H9 (cell line): ENCODE data around the gene EIF3A. TPM values are rescaled to one million over a fixed set of nuclear protein-coding genes. Genes with fewer than 3 reads are reported as not detected.

Experiments
- DNase-seq: peaks from one replicate; pipeline ENCODE4 v3.0.0-alpha.2; 2017
- H2AFZ ChIP-seq: one replicate; pipeline ENCODE4 v1.6.1; 2013; ENCODE audit warnings: mild to moderate bottlenecking, low read length, control low read depth, moderate library complexity
- H2AK5ac ChIP-seq: 2 replicates; pipeline ENCODE4 v1.6.1; 2013; ENCODE audit warnings: low read length, control low read depth, mixed read lengths; ENCODE audit not compliant: insufficient read length
- H2BK120ac ChIP-seq: one replicate; pipeline ENCODE4 v1.6.1; 2013; ENCODE audit warnings: low read depth, mild to moderate bottlenecking, low read length, control low read depth, inconsistent platforms; ENCODE audit not compliant: poor library complexity, severe bottlenecking
- H2BK12ac ChIP-seq: 2 replicates; pipeline ENCODE4 v1.6.1; 2013; ENCODE audit warnings: low read length, control low read depth, mixed read lengths, low read depth; ENCODE audit not compliant: insufficient read length
- H2BK15ac ChIP-seq: 2 replicates; pipeline ENCODE4 v1.6.1; 2013; ENCODE audit warnings: low read depth, low read length, control low read depth
- H2BK20ac ChIP-seq: one replicate; pipeline ENCODE4 v1.6.1; 2013; ENCODE audit warnings: low read depth, mild to moderate bottlenecking, low read length, control low read depth, inconsistent platforms; ENCODE audit not compliant: poor library complexity, severe bottlenecking
- H2BK5ac ChIP-seq: 2 replicates; pipeline ENCODE4 v1.6.1; 2013; ENCODE audit warnings: low read length, control low read depth, mixed read lengths; ENCODE audit not compliant: insufficient read length
- H3K14ac ChIP-seq: 2 replicates; pipeline ENCODE4 v1.6.1; 2013; ENCODE audit warnings: low read length, control low read depth; ENCODE audit not compliant: insufficient read depth
- H3K18ac ChIP-seq: 2 replicates; pipeline ENCODE4 v1.6.1; 2013; ENCODE audit warnings: low read depth, mild to moderate bottlenecking, mixed read lengths, low read length, control low read depth; ENCODE audit not compliant: insufficient read length
- H3K23ac ChIP-seq: 2 replicates; pipeline ENCODE4 v1.6.1; 2013; ENCODE audit warnings: low read length, control low read depth, mixed read lengths, low read depth; ENCODE audit not compliant: insufficient read length
- H3K23me2 ChIP-seq: 2 replicates; pipeline ENCODE4 v1.6.1; 2013; ENCODE audit warnings: low read depth, mild to moderate bottlenecking, mixed read lengths, low read length, control low read depth; ENCODE audit not compliant: insufficient read length, poor library complexity, severe bottlenecking
- H3K27ac ChIP-seq: 2 replicates; pipeline ENCODE4 v1.5.1; 2013; ENCODE audit warnings: low read length, control low read depth, mixed read lengths, low read depth; ENCODE audit not compliant: insufficient read length
- H3K27me3 ChIP-seq: 2 replicates; pipeline ENCODE4 v1.6.1; 2013; ENCODE audit warnings: low read length, control low read depth, inconsistent platforms; ENCODE audit not compliant: insufficient read depth
- H3K4ac ChIP-seq: 2 replicates; pipeline ENCODE4 v1.6.1; 2013; ENCODE audit warnings: low read depth, mild to moderate bottlenecking, control low read depth, inconsistent platforms, low read length, moderate library complexity
- H3K4me1 ChIP-seq: 2 replicates; pipeline ENCODE4 v1.6.1; 2013; ENCODE audit warnings: low read length, control low read depth, inconsistent platforms; ENCODE audit not compliant: insufficient read depth
- H3K4me2 ChIP-seq: 2 replicates; pipeline ENCODE4 v1.6.1; 2013; ENCODE audit warnings: low read length, control low read depth, mixed read lengths; ENCODE audit not compliant: insufficient read length, insufficient read depth
- H3K56ac ChIP-seq: 2 replicates; pipeline ENCODE4 v1.6.1; 2013; ENCODE audit warnings: low read depth, mild to moderate bottlenecking, mixed read lengths, low read length, control low read depth; ENCODE audit not compliant: insufficient read length
- H3K79me1 ChIP-seq: 2 replicates; pipeline ENCODE4 v1.6.1; 2013; ENCODE audit warnings: low read depth, mild to moderate bottlenecking, moderate library complexity, low read length, control low read depth, inconsistent platforms; ENCODE audit not compliant: insufficient read depth, poor library complexity, severe bottlenecking
- H3K79me2 ChIP-seq: 2 replicates; pipeline ENCODE4 v1.6.1; 2013; ENCODE audit warnings: low read length, control low read depth, inconsistent platforms; ENCODE audit not compliant: insufficient read depth
- H3K9ac ChIP-seq: 2 replicates; pipeline ENCODE4 v1.6.1; 2013; ENCODE audit warnings: low read length, control low read depth, mixed read lengths; ENCODE audit not compliant: insufficient read length; ENCODE audit errors: extremely low read depth
- H3K9me3 ChIP-seq: one replicate; pipeline ENCODE4 v1.6.1; 2013; ENCODE audit warnings: low read depth, low read length, inconsistent platforms; ENCODE audit not compliant: control insufficient read depth
- H3T11ph ChIP-seq: one replicate; pipeline ENCODE4 v1.6.1; 2013; ENCODE audit warnings: mild to moderate bottlenecking, low read length, control low read depth, inconsistent platforms
- H4K20me1 ChIP-seq: one replicate; pipeline ENCODE4 v1.6.1; 2013; ENCODE audit not compliant: control insufficient read depth, insufficient read length, insufficient read depth
- H4K5ac ChIP-seq: 2 replicates; pipeline ENCODE4 v1.6.1; 2013; ENCODE audit warnings: low read depth, mild to moderate bottlenecking, mixed read lengths, low read length, control low read depth; ENCODE audit not compliant: insufficient read length
- H4K8ac ChIP-seq: replicated peaks from 2 replicates; pipeline ENCODE4 v1.6.1; 2013; ENCODE audit warnings: low read length, control low read depth, mixed read lengths, low read depth; ENCODE audit not compliant: insufficient read length
- H4K91ac ChIP-seq: 2 replicates; pipeline ENCODE4 v1.6.1; 2013; ENCODE audit warnings: low read depth, mild to moderate bottlenecking, moderate library complexity, mixed read lengths, low read length, control low read depth; ENCODE audit not compliant: insufficient read length
- H3K27ac Mint-ChIP-seq, 3 experiments: 2 replicates in 2 of 3; 3 replicates in 1 of 3; pipeline ENCODE4 v1.8.0; 2020 to 2021; ENCODE audit warnings: mixed read lengths in 3 of 3, mild to moderate bottlenecking in 1 of 3, moderate library complexity in 1 of 3
- H3K27me3 Mint-ChIP-seq: 2 replicates; pipeline ENCODE4 v1.8.0; 2021; ENCODE audit warnings: low read depth, mild to moderate bottlenecking, moderate library complexity, mixed read lengths
- H3K36me3 Mint-ChIP-seq, 3 experiments: 2 replicates in 2 of 3; 3 replicates in 1 of 3; pipeline ENCODE4 v1.8.0; 2020 to 2021; ENCODE audit warnings: low read depth in 3 of 3, mixed read lengths in 3 of 3; ENCODE audit not compliant: insufficient read depth in 1 of 3
- H3K4me1 Mint-ChIP-seq, 2 experiments: 2 replicates each; pipeline ENCODE4 v1.8.0; 2020; ENCODE audit warnings: mixed read lengths in 2 of 2
- H3K4me3 Mint-ChIP-seq, 2 experiments: 2 replicates in 1 of 2; 3 replicates in 1 of 2; pipeline ENCODE4 v1.8.0; 2020 to 2021; ENCODE audit warnings: mild to moderate bottlenecking in 2 of 2, mixed read lengths in 2 of 2, moderate library complexity in 1 of 2
- H3K9me3 Mint-ChIP-seq, 2 experiments: 2 replicates in 1 of 2; 3 replicates in 1 of 2; pipeline ENCODE4 v1.8.0; 2020; ENCODE audit warnings: mild to moderate bottlenecking in 2 of 2, mixed read lengths in 2 of 2, moderate library complexity in 1 of 2
- WGBS: extraction: QIAGEN DNeasy Blood & Tissue Kit; methylation state at CpG from one replicate; pipeline ENCODE4 v1.1.7; 2013; ENCODE audit warnings: missing lambda C conversion rate, low lambda C conversion rate, mixed read lengths; ENCODE audit not compliant: insufficient read length; ENCODE audit errors: extremely low coverage; 5-methylcytosine and 5-hydroxymethylcytosine counted together
- total RNA-seq: library from RNA; stranded (reverse); gene quantifications from 2 replicates; pipeline ENCODE4 v1.2.1, GENCODE V29; 2021
- TF ChIP-seq, protein P1 (sequence below): fragments of 200-600 bp; sonication (generic); conservative IDR thresholded peaks from 3 replicates; pipeline ENCODE4 v1.8.0; 2021; ENCODE audit warnings: antibody characterized with exemption, mild to moderate bottlenecking

The EIF3A gene
- total RNA-seq, 1 experiment from 2014 or later = 206 TPM

GRCh38 chr10:119005362-119006043 is 75.1 kb downstream of the EIF3A start:
- Histone ChIP-seq H3K4ac (no peak overlapping the region), H2BK20ac (no peak overlapping the region), H3K23me2 (no peaks in the 10 kb centered on the region), H3K14ac (no peak overlapping the region), H3K79me2 (no peaks in the 10 kb centered on the region), H2BK12ac (no peak overlapping the region), H3K27me3 (no peaks in the 10 kb centered on the region), H2BK15ac (no peak overlapping the region), H3K9me3 (no peaks in the 10 kb centered on the region), H3K18ac (no peak overlapping the region), H2BK5ac (no peak overlapping the region), H3K56ac (no peak overlapping the region), H3K23ac (no peak overlapping the region), H4K8ac (no peak overlapping the region), H3K27ac (no peak overlapping the region), H4K5ac (no peak overlapping the region), H3T11ph (no peak overlapping the region), H3K4me1 (no peaks in the 10 kb centered on the region), H3K79me1 (no peaks in the 10 kb centered on the region), H4K20me1 (no peaks in the 10 kb centered on the region), H2AFZ (no peak overlapping the region), H3K4me2 (no peak overlapping the region), H4K91ac (no peak overlapping the region), H2AK5ac (no peak overlapping the region), H3K9ac (no peak overlapping the region), H2BK120ac (no peak overlapping the region)
- WGBS = no CpG with 5 or more reads among the region's 9 CpGs
- Mint-ChIP-seq H3K9me3 (peaks cover 2 to 3% of the 10 kb centered on the region in 2 experiments; a peak in 3 of 5 replicates), H3K27ac (no peak overlapping the region), H3K27me3 (peaks cover 6% of the 10 kb centered on the region; the same call in 1 of the 2 replicates), H3K36me3 (no peaks in the 10 kb centered on the region), H3K4me3 (no peak overlapping the region), H3K4me1 (peaks cover 21 to 22% of the 10 kb centered on the region in 2 experiments)
- no peak for DNase-seq
- TF ChIP-seq, protein P1, sequence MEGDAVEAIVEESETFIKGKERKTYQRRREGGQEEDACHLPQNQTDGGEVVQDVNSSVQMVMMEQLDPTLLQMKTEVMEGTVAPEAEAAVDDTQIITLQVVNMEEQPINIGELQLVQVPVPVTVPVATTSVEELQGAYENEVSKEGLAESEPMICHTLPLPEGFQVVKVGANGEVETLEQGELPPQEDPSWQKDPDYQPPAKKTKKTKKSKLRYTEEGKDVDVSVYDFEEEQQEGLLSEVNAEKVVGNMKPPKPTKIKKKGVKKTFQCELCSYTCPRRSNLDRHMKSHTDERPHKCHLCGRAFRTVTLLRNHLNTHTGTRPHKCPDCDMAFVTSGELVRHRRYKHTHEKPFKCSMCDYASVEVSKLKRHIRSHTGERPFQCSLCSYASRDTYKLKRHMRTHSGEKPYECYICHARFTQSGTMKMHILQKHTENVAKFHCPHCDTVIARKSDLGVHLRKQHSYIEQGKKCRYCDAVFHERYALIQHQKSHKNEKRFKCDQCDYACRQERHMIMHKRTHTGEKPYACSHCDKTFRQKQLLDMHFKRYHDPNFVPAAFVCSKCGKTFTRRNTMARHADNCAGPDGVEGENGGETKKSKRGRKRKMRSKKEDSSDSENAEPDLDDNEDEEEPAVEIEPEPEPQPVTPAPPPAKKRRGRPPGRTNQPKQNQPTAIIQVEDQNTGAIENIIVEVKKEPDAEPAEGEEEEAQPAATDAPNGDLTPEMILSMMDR = no peak
